ENCODE results near the gene KRTAP9-4. TPM values are rescaled to one million over a fixed set of nuclear protein-coding genes. Genes with fewer than 3 reads are reported as not detected.
A peak's percentile ranks its signal among the peaks of the same experiment; 100 is the strongest.
"Not testable (repeated sequence)": the region's sequence is repeated elsewhere in the genome, so short reads cannot be mapped to it uniquely, and the experiment has no call there.

The KRTAP9-4 gene
- total and polyA plus RNA-seq, 11 donors: not detected

- Histone ChIP-seq H3K4me3 (no peak within 1 kb of the TSS), H3K27me3 (peaks cover 0 to 15% (median 0%) of the 10 kb centered on the region in 9 donors), H3K4me1 (no peaks in the 10 kb centered on the region), H3K27ac (no peak within 1 kb of the TSS), H3K9me3 (no peaks in the 10 kb centered on the region), H3K36me3 (no peaks in the 10 kb centered on the region)
- ATAC-seq: no peak
- TF ChIP-seq CTCF (IDR thresholded peaks at IDR 0.05) (no peak), POLR2A (IDR thresholded peaks at IDR 0.05) (no peak)
- intact Hi-C loops (cut with DNase I): loop anchor here in 2 of 10 donors (2.0 to 10.0 kb wide), 2 partner anchors 16 to 60 kb away; no protein-coding TSS in a partner anchor
- 39 to 61% (median 47%) methylated on average over 2 of the region's 2 CpGs for WGBS, 4 donors
- DNase-seq: no peak
Measured at GRCh38 chr17:41265078-41265477, 15.6 kb downstream of the KRTAP9-4 start, which contains the start of gene KRTAP9-6. Gene KRTAP9-6 (plus strand): TSS chr17:41265378. CDS start chr17:41265378, 0 bp downstream.

DNA sequence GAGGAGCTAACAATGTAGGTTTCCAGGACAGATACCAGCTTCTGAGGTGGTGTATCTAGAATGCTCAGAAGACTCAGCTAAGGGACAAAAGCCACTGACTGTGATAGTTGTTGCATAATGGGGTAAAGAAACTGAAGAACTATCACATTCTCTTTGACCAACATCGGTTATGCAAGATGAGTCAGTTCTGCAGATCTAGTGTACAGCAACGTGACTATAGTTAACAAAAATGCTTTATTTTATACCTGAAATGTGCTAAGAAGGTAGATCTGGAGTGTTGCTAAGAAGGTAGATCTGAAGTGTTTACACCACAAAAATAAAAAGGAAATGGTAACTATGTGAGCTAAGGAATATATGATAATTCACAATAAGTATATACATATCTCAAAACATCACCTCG, 18.2 kb downstream of the KRTAP9-4 start:
- H3K9me3 ChIP-seq: no peaks in the 10 kb centered on the region
- H3K4me3 ChIP-seq: no peak overlapping the region
- H3K4me1 ChIP-seq: no peaks in the 10 kb centered on the region
- no peak for ATAC-seq
- no peak overlapping the region for H3K27ac ChIP-seq
- 84 to 91% (median 87%) methylated on average over 3 of the region's 3 CpGs; no CpG with 5 or more reads in 1 of the 4 donors for WGBS, 4 donors
- DNase-seq: no peak
- peaks cover 0 to 11% (median 0%) of the 10 kb centered on the region in 9 donors for H3K27me3 ChIP-seq
- H3K36me3 ChIP-seq: no peaks in the 10 kb centered on the region
- intact Hi-C loops (cut with DNase I): loop anchor here in 1 of 10 donors (10.0 kb wide), 1 partner anchor 57 kb away; no protein-coding TSS in a partner anchor
- TF ChIP-seq POLR2A (IDR thresholded peaks at IDR 0.05) (no peak), CTCF (IDR thresholded peaks at IDR 0.05) (no peak)

- DNase-seq; H3K36me3 ChIP-seq; H3K27ac ChIP-seq; H3K4me1 ChIP-seq; H3K27me3 ChIP-seq; ATAC-seq; H3K9me3 ChIP-seq; intact Hi-C loops (cut with DNase I); H3K4me3 ChIP-seq: not testable (repeated sequence)
- WGBS, 4 donors: 47% methylated on average over 1 of the region's 1 CpG; no CpG with 5 or more reads in 3 of the 4 donors
Measured at GRCh38 chr17:41271323-41271722, 21.8 kb downstream of the KRTAP9-4 start.

DNA sequence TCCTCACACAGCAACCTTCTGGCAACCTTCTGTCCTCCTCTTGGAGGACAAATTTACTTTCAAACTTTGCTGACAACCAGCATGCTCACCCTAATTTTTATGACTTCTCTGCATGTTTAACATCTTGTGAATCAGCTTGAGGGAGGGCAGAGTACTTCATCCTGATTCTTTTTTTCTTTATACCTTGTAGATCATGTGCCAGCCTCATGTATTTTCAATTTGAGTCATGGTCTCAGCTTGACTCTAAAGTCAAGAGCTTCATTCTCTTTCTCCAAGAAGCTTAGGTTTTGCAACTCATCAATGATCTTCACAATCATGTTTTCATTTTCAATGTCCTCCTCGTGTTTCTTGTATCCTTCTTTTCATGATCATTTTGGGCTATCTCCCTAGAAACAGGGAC, 22.4 kb downstream of the KRTAP9-4 start:
- intact Hi-C loops (cut with DNase I): no loop called here

GRCh38 chr17:41275648-41276190, 26.2 kb downstream of the KRTAP9-4 start, which contains the start of gene KRTAP9-7:
Gene KRTAP9-7 (plus strand): TSS chr17:41275698. CDS start chr17:41275698, 0 bp downstream.
- peak in 1 of 5 donors; percentile 37 for DNase-seq
- peaks cover 0 to 16% (median 0%) of the 10 kb centered on the region in 9 donors for H3K27me3 ChIP-seq
- not testable (repeated sequence) for H3K4me1 ChIP-seq, H3K9me3 ChIP-seq, H3K4me3 ChIP-seq, H3K36me3 ChIP-seq, ATAC-seq, H3K27ac ChIP-seq
- intact Hi-C loops (cut with DNase I): loop anchor here in 1 of 10 donors (2.0 kb wide), 1 partner anchor 13 kb away; no protein-coding TSS in a partner anchor
- WGBS, 4 donors: 71 to 100% (median 74%) methylated on average over 1 to 3 of the region's 3 CpGs; no CpG with 5 or more reads in 1 of the 4 donors

More for the DNA sequence above, 22.4 kb downstream of the KRTAP9-4 start:
- no peak for ATAC-seq
- Histone ChIP-seq H3K9me3 (no peaks in the 10 kb centered on the region), H3K36me3 (no peaks in the 10 kb centered on the region), H3K4me1 (no peaks in the 10 kb centered on the region), H3K27me3 (peaks cover 0 to 10% (median 0%) of the 10 kb centered on the region in 9 donors), H3K27ac (no peak overlapping the region), H3K4me3 (no peak overlapping the region)
- 51 to 55% (median 54%) methylated on average over 1 of the region's 1 CpG; no CpG with 5 or more reads in 1 of the 4 donors for WGBS, 4 donors
- no peak for TF ChIP-seq CTCF (IDR thresholded peaks at IDR 0.05)
- TF ChIP-seq POLR2A (IDR thresholded peaks at IDR 0.05): no peak
- no peak for DNase-seq

All from heart left ventricle (tissue), 16 donors.